OCI-LY7 (cell line): ENCODE measurements around the gene KRTAP5-8. TPM values are rescaled to one million over a fixed set of nuclear protein-coding genes. Genes with fewer than 3 reads are reported as not detected.

Experiments used
- BruUV-seq: library from RNA; stranded (reverse); fragments of 400-500 nt; replicated peaks from 2 replicates; lab custom pipeline; 2021; lab: Mats Ljungman, UMichigan
- CTCF ChIA-PET: fragments of 300-600 bp; sonication (Branson Sonifier 250); formaldehyde crosslinking; loops from one replicate; lab custom pipeline; 2022; ENCODE audit warnings: antibody characterized with exemption; ENCODE audit not compliant: unreplicated experiment; lab: Charles Lee
- POLR2A ChIA-PET: fragments of 300-600 bp; sonication (Branson Sonifier 250); formaldehyde crosslinking; loops from one replicate; lab custom pipeline; 2022; ENCODE audit warnings: antibody characterized with exemption; lab: Charles Lee
- DNase-seq: peaks from one replicate; pipeline ENCODE4 v3.0.0-alpha.2; 2015; ENCODE audit warnings: low spot score
- H2AFZ ChIP-seq: fragments of 200-600 bp; sonication (generic), shearing (Covaris generic); 2 replicates; pipeline ENCODE4 v1.6.1; 2014; ENCODE audit warnings: mild to moderate bottlenecking, antibody characterized with exemption, low read length, moderate library complexity
- H3K27ac ChIP-seq: fragments of 200-600 bp; sonication (generic); 2 replicates; pipeline ENCODE4 v1.5.1; 2014; ENCODE audit warnings: mixed run types, low read depth, mild to moderate bottlenecking, moderate library complexity, low read length, inconsistent platforms; ENCODE audit not compliant: poor library complexity, severe bottlenecking
- H3K36me3 ChIP-seq: fragments of 200-600 bp; sonication (generic); 2 replicates; pipeline ENCODE4 v1.6.1; 2014; ENCODE audit warnings: mild to moderate bottlenecking, antibody characterized with exemption, low read length, moderate library complexity, mixed read lengths; ENCODE audit not compliant: insufficient read depth
- H3K4me1 ChIP-seq: fragments of 200-600 bp; sonication (generic); 2 replicates; pipeline ENCODE4 v1.5.1; 2014; ENCODE audit warnings: mild to moderate bottlenecking, low read length; ENCODE audit not compliant: insufficient read depth, poor library complexity, severe bottlenecking
- H3K4me2 ChIP-seq: fragments of 200-600 bp; sonication (generic); 2 replicates; pipeline ENCODE4 v1.6.1; 2014; ENCODE audit warnings: mild to moderate bottlenecking, low read length
- H3K4me3 ChIP-seq: fragments of 200-600 bp; sonication (generic); 2 replicates; pipeline ENCODE4 v1.5.1; 2014; ENCODE audit warnings: mild to moderate bottlenecking, low read depth, low read length; ENCODE audit not compliant: poor library complexity, severe bottlenecking
- H3K79me2 ChIP-seq: fragments of 200-600 bp; sonication (generic); 2 replicates; pipeline ENCODE4 v1.6.1; 2016; ENCODE audit warnings: low read depth, mild to moderate bottlenecking, low read length, moderate library complexity, mixed read lengths; ENCODE audit not compliant: insufficient read depth
- H3K9me2 ChIP-seq: fragments of 200-600 bp; sonication (generic); 2 replicates; pipeline ENCODE4 v1.6.1; 2016; ENCODE audit warnings: mild to moderate bottlenecking, low read length, mixed read lengths; ENCODE audit not compliant: insufficient read depth
- H3K9me3 ChIP-seq: fragments of 200-600 bp; sonication (generic); 2 replicates; pipeline ENCODE4 v1.6.1; 2014; ENCODE audit warnings: mild to moderate bottlenecking, mixed run types, low read length, mixed read lengths
- H4K20me1 ChIP-seq: fragments of 200-600 bp; sonication (generic); 2 replicates; pipeline ENCODE4 v1.6.1; 2014; ENCODE audit warnings: mild to moderate bottlenecking, antibody characterized with exemption, low read length, moderate library complexity, mixed read lengths; ENCODE audit not compliant: insufficient read depth
- EZH2phosphoT487 ChIP-seq: fragments of 200-600 bp; sonication (generic); IDR thresholded peaks from 2 replicates; pipeline ENCODE4 v1.6.1; 2018; ENCODE audit warnings: low read depth, borderline replicate concordance, mild to moderate bottlenecking, mixed run types, antibody characterized with exemption, low read length, moderate library complexity, mixed read lengths
- intact Hi-C: fragments of 100-400 bp; cut with micrococcal nuclease; formaldehyde crosslinking; loops from one replicate; pipeline ENCODE4 v1.10.0; 2022; ENCODE audit not compliant: unreplicated experiment
- total RNA-seq, 2 experiments: library from RNA; depleted of rRNA in 1 of 2; stranded (reverse); fragments of >200 nt in 1 of 2; shearing (Covaris generic) in 1 of 2; gene quantifications; 2 replicates each; pipeline ENCODE4 v1.2.3, GENCODE V29; 2014 to 2022
- TF ChIP-seq, protein P1 (sequence below): fragments of 200-600 bp; sonication (generic); conservative IDR thresholded peaks from 2 replicates; pipeline ENCODE4 v1.5.1; 2014; ENCODE audit warnings: mild to moderate bottlenecking, antibody characterized with exemption, low read length, moderate library complexity, mixed read lengths

The KRTAP5-8 gene
- total RNA-seq, 2 experiments from 2014 or later = not detected

GRCh38 chr11:71542382-71542781 is 4.6 kb downstream of the KRTAP5-8 start:
- TF ChIP-seq EZH2phosphoT487 = no peak
- TF ChIP-seq, protein P1, sequence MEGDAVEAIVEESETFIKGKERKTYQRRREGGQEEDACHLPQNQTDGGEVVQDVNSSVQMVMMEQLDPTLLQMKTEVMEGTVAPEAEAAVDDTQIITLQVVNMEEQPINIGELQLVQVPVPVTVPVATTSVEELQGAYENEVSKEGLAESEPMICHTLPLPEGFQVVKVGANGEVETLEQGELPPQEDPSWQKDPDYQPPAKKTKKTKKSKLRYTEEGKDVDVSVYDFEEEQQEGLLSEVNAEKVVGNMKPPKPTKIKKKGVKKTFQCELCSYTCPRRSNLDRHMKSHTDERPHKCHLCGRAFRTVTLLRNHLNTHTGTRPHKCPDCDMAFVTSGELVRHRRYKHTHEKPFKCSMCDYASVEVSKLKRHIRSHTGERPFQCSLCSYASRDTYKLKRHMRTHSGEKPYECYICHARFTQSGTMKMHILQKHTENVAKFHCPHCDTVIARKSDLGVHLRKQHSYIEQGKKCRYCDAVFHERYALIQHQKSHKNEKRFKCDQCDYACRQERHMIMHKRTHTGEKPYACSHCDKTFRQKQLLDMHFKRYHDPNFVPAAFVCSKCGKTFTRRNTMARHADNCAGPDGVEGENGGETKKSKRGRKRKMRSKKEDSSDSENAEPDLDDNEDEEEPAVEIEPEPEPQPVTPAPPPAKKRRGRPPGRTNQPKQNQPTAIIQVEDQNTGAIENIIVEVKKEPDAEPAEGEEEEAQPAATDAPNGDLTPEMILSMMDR = no peak
- no peaks in the 10 kb centered on the region for H3K36me3 ChIP-seq
- BruUV-seq = no TSS peak
- ChIA-PET POLR2A (interaction anchor here (1.2 kb wide), 1 partner anchor 10 kb away, joined by 6 read pairs; no protein-coding TSS in a partner anchor), CTCF (no interaction called here)
- no peak overlapping the region for H2AFZ ChIP-seq
- no peak overlapping the region for H3K4me2 ChIP-seq
- H3K79me2 ChIP-seq = no peaks in the 10 kb centered on the region
- H3K9me3 ChIP-seq = no peaks in the 10 kb centered on the region
- H3K4me3 ChIP-seq = no peak overlapping the region
- H3K9me2 ChIP-seq = no peaks in the 10 kb centered on the region
- no peaks in the 10 kb centered on the region for H3K4me1 ChIP-seq
- no peak overlapping the region for H3K27ac ChIP-seq
- H4K20me1 ChIP-seq = no peaks in the 10 kb centered on the region
- intact Hi-C loops = no loop called here
- DNase-seq = no peak

GRCh38 chr11:71542879-71543777 is 5.3 kb downstream of the KRTAP5-8 start:
- Histone ChIP-seq H3K4me1 (no peaks in the 10 kb centered on the region), H3K4me2 (no peak overlapping the region)
- no peak for TF ChIP-seq EZH2phosphoT487
- TF ChIP-seq, protein P1 = no peak

DNA sequence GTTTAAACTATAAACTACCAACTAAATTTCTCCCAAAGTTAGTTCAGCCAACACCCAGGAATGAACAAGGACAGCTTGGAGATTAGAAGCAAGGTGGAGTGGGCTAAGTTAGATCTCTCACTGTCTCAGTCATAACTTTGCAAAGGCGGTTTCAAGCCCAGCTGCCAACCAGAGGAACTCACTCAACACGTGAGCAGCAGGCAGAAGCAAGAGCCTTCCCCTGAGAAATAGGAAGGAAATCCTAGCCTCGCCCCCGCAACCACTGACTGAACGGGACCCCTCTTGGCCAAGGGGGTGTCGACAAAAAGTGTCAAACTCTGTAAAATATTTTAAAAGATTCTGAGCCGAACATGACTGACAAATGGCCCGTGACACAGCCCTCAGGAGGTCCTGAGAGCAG is 6.0 kb downstream of the KRTAP5-8 start:
- H3K9me2 ChIP-seq = no peaks in the 10 kb centered on the region
- no peaks in the 10 kb centered on the region for H3K36me3 ChIP-seq
- BruUV-seq = no TSS peak
- no peak for TF ChIP-seq EZH2phosphoT487
- TF ChIP-seq, protein P1 = no peak
- ChIA-PET POLR2A (interaction anchor here (0.6 kb wide), 1 partner anchor 852 kb away, joined by 3 read pairs; no protein-coding TSS in a partner anchor), CTCF (no interaction called here)
- H3K9me3 ChIP-seq = no peaks in the 10 kb centered on the region
- H3K27ac ChIP-seq = no peak overlapping the region
- intact Hi-C loops = no loop called here
- no peak overlapping the region for H2AFZ ChIP-seq
- H4K20me1 ChIP-seq = no peaks in the 10 kb centered on the region
- peak; percentile 4 for DNase-seq
- H3K4me3 ChIP-seq = no peak overlapping the region
- H3K4me1 ChIP-seq = no peaks in the 10 kb centered on the region
- no peak overlapping the region for H3K4me2 ChIP-seq
- no peaks in the 10 kb centered on the region for H3K79me2 ChIP-seq

More at GRCh38 chr11:71542879-71543777, 5.3 kb downstream of the KRTAP5-8 start:
- Histone ChIP-seq H2AFZ (no peak overlapping the region), H4K20me1 (no peaks in the 10 kb centered on the region), H3K27ac (no peak overlapping the region), H3K4me3 (no peak overlapping the region), H3K36me3 (no peaks in the 10 kb centered on the region), H3K9me2 (no peaks in the 10 kb centered on the region), H3K79me2 (no peaks in the 10 kb centered on the region), H3K9me3 (no peaks in the 10 kb centered on the region)
- intact Hi-C loops = no loop called here
- BruUV-seq = no TSS peak
- ChIA-PET POLR2A (interaction anchor here (1.2 kb wide), 1 partner anchor 11 kb away, joined by 6 read pairs; no protein-coding TSS in a partner anchor), CTCF (no interaction called here)
- DNase-seq = no peak
